Islet of Langerhans (tissue), 1 donor: ENCODE results near the gene E4F1.

Experiments
- FAIRE-seq: peaks from one replicate; lab custom pipeline; 2011; peaks lifted over from hg19 to GRCh38; lab: Jason Lieb, UNC

E4F1 gene, protein sequence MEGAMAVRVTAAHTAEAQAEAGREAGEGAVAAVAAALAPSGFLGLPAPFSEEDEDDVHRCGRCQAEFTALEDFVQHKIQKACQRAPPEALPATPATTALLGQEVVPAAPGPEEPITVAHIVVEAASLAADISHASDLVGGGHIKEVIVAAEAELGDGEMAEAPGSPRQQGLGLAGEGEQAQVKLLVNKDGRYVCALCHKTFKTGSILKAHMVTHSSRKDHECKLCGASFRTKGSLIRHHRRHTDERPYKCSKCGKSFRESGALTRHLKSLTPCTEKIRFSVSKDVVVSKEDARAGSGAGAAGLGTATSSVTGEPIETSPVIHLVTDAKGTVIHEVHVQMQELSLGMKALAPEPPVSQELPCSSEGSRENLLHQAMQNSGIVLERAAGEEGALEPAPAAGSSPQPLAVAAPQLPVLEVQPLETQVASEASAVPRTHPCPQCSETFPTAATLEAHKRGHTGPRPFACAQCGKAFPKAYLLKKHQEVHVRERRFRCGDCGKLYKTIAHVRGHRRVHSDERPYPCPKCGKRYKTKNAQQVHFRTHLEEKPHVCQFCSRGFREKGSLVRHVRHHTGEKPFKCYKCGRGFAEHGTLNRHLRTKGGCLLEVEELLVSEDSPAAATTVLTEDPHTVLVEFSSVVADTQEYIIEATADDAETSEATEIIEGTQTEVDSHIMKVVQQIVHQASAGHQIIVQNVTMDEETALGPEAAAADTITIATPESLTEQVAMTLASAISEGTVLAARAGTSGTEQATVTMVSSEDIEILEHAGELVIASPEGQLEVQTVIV

DNA sequence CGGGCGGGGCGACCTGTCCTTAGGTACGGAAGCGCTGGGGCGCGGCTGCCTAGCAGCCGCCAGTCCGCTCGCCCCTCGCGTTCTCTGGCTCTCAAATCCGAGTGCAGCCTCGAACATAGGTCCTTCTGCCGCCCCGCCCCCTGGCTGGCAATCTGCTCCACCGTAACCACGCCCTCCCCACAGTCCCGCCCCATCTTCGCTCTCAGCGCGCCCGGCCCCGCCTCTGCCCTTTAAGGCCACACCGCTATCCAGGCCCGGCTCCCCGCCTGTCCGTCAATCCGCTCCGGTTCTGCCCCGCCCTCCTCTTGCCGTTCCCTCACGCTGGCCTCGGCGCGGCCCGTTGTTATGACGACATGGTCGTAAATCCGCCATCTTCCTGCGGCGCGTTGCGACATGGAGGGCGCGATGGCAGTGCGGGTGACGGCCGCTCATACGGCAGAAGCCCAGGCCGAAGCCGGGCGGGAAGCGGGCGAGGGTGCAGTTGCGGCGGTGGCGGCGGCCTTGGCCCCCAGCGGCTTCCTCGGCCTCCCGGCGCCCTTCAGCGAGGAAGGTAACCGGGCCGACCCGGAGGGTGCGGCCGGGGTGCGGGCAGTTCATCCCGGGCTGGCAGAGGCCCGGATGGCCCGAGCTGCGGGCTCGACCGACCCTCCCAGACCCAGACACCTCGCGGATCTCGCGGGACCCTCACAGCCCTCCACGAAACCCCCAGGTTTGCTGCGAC, at the start of gene E4F1:
TSS of gene E4F1 (plus strand) at position 371 of the 721 bp plus-strand sequence. CDS start at position 394, 23 bp downstream.
- no peak for FAIRE-seq

DNA sequence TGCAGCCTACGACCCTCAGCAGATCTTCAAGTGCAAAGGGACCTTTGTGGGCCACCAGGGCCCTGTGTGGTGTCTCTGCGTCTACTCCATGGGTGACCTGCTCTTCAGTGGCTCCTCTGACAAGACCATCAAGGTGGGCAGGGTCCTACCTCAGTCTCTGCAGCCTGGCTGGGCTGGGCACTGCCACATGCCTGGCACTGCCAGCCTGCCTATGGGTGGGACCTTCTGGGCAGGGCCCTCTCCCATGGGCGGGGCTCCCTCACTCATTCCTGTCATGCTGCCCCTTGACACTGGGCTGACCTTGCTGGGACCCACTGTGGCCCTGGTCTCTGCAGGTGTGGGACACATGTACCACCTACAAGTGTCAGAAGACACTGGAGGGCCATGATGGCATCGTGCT, 49.5 kb upstream of the E4F1 start:
- FAIRE-seq, result no peak

- FAIRE-seq, result no peak
Measured at GRCh38 chr16:2174396-2175131, 48.8 kb upstream of the E4F1 start.

DNA sequence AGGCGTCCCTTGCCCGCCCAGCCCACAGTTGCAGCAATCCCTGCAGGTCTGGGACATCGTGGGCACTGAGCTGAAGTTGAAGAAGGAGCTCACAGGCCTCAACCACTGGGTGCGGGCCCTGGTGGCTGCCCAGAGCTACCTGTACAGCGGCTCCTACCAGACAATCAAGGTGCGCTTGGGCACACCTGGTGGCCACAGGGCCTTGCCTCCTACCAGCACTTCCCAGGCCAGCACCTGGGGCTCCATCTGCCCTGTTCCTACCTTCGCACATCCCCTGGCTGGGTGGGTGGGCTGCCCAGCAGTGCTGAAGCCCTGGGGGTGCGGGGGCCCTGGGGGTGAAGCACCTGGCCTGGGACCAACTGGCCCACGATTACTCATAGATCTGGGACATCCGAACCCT, 47.9 kb upstream of the E4F1 start:
- no peak for FAIRE-seq

- no peak for FAIRE-seq
Measured at GRCh38 chr16:2176047-2176446, 47.3 kb upstream of the E4F1 start.

GRCh38 chr16:2177101-2177500, 46.3 kb upstream of the E4F1 start:
- FAIRE-seq, result no peak

GRCh38 chr16:2177561-2177960, 45.8 kb upstream of the E4F1 start:
- no peak for FAIRE-seq

GRCh38 chr16:2178321-2179106, 44.9 kb upstream of the E4F1 start:
- no peak for FAIRE-seq

GRCh38 chr16:2179107-2179501, 44.3 kb upstream of the E4F1 start:
- no peak for FAIRE-seq

DNA sequence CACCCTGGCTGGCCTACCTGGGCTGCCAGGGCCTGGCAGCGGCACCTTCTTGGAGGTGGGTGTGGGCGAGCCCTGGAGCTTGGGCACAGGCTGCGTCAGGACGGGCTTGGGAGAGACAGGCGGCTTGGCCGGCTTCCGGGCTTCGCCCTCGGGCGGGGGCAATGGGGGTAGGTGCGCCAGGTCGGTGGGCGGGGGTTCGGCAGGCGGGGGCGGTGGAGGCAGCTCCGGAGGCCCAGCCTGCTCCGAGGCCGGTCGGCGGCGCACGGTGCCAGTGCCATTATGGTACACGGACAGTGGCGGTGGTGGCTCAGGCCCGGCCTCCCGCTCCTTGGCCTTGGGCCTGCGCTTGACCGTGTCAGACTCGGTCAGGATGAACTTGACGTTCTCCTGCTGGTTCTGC, 43.8 kb upstream of the E4F1 start:
- FAIRE-seq, result no peak

- no peak for FAIRE-seq
Measured at GRCh38 chr16:2180461-2180860, 42.9 kb upstream of the E4F1 start.

- no peak for FAIRE-seq
Measured at GRCh38 chr16:2180962-2181923, 42.1 kb upstream of the E4F1 start.

GRCh38 chr16:2181952-2182351, 41.4 kb upstream of the E4F1 start:
- no peak for FAIRE-seq

- FAIRE-seq, result no peak
Measured at GRCh38 chr16:2183671-2184070, 39.7 kb upstream of the E4F1 start.

DNA sequence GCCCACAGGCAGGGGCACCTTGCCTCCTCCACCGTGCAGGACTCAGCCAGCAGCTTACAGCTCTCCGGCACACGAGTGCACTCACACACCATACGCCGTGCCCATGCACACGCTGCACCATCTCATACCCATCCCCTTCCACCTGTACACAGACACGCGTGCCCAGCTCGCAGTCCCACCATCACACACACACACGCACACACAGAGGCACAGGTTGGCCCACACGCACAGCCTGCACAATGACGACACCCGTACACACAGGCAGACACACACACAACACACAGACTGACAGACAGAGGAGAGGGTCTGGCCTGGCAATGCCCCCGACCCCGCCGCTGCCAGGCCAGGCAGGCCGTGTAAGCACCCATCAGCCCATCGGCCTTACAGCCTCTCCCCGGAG, 39.0 kb upstream of the E4F1 start:
- FAIRE-seq, result no peak

GRCh38 chr16:2184962-2185361, 38.4 kb upstream of the E4F1 start:
- FAIRE-seq, result no peak

DNA sequence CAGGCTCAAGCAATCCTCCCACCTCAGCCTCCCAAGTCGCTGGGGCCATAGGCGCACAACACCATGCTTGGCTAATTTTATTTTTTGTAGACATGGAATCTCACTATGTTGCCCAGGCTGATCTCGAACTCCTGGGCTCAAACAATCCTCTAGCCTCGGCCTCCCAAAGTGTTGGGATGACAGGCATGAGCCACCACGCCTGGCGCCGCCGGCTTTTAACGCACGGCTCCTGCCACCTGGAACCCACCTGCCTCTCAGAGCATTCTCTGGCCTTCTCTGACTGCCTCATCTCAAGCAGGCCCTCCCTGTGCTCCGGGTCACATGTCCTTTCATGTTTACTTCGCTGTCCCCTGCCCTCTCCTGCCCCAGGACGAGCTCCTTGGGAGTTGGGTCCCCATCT, 37.3 kb upstream of the E4F1 start:
- FAIRE-seq, result no peak

GRCh38 chr16:2186505-2186904, 36.9 kb upstream of the E4F1 start:
- FAIRE-seq, result no peak

DNA sequence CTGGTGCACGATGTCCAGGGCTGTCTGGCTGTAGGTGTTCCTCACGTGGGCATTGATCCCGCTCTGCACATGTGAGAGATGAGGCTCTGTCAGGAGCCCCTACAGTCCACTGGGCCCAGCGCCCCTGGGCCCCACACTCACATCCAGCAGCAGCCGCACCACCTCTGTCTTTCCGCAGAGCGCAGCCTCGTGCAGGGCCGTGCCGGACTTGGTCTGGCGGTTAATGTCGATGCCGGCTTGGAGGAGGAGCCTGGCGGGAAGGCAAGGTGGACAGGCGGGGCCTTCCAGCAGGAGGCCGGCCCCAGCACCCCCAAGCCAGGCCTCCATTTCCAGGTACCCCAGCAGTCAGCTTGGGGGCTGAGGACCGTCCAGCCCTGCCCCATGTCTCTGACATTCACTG, 36.2 kb upstream of the E4F1 start:
- FAIRE-seq, result no peak

GRCh38 chr16:2188395-2188794, 35.0 kb upstream of the E4F1 start:
- no peak for FAIRE-seq
